Liver (tissue), 9 donors: ENCODE results near the gene B9D1. TPM values are rescaled to one million over a fixed set of nuclear protein-coding genes. Genes with fewer than 3 reads are reported as not detected.

Experiments
- DNase-seq: peaks from one replicate; pipeline ENCODE4 v3.0.0-alpha.2; 2017; ENCODE audit warnings: low spot score
- H3K27ac ChIP-seq, 2 donors: one replicate each; pipeline ENCODE4 v1.7.0; 2013; ENCODE audit warnings: inconsistent platforms in 2 of 2, low read length in 2 of 2, control low read depth in 1 of 2, low read depth in 1 of 2, mild to moderate bottlenecking in 1 of 2
- H3K27me3 ChIP-seq, 4 donors: one replicate each; pipeline versions ENCODE4 v1.6.1 to v1.7.0; 2013; ENCODE audit warnings: low read length in 3 of 4, inconsistent platforms in 1 of 4, mild to moderate bottlenecking in 1 of 4, moderate library complexity in 1 of 4; ENCODE audit not compliant: control insufficient read depth in 4 of 4, insufficient read depth in 4 of 4
- H3K36me3 ChIP-seq, 4 donors: one replicate each; pipeline versions ENCODE4 v1.6.1 to v1.7.0; 2013; ENCODE audit warnings: low read length in 3 of 4, mild to moderate bottlenecking in 3 of 4, low read depth in 1 of 4, moderate library complexity in 1 of 4; ENCODE audit not compliant: control insufficient read depth in 4 of 4, insufficient read depth in 3 of 4
- H3K4me1 ChIP-seq, 4 donors: one replicate each; pipeline versions ENCODE4 v1.6.1 to v1.7.0; 2013; ENCODE audit warnings: low read length in 3 of 4, mild to moderate bottlenecking in 3 of 4, moderate library complexity in 1 of 4; ENCODE audit not compliant: control insufficient read depth in 4 of 4, insufficient read depth in 4 of 4
- H3K4me3 ChIP-seq, 3 donors: one replicate each; pipeline versions ENCODE4 v1.6.1 to v1.7.0; 2013; ENCODE audit warnings: low read length in 3 of 3, control low read depth in 1 of 3, low read depth in 1 of 3, mild to moderate bottlenecking in 1 of 3
- H3K9ac ChIP-seq, 2 donors: one replicate each; pipeline ENCODE4 v1.7.0; 2013; ENCODE audit warnings: low read length in 2 of 2, mild to moderate bottlenecking in 2 of 2, moderate library complexity in 2 of 2, control low read depth in 1 of 2, low read depth in 1 of 2
- H3K9me3 ChIP-seq, 4 donors: one replicate each; pipeline versions ENCODE4 v1.6.1 to v1.7.0; 2013; ENCODE audit warnings: low read length in 3 of 4; ENCODE audit not compliant: control insufficient read depth in 4 of 4
- ATF3 ChIP-seq: IDR thresholded peaks from 2 replicates; pipeline ENCODE4 v1.6.1; 2016; ENCODE audit warnings: antibody characterized with exemption
- FOXA1 ChIP-seq: IDR thresholded peaks from 2 replicates; pipeline ENCODE4 v1.6.1; 2016; ENCODE audit warnings: antibody characterized with exemption
- HNF4A ChIP-seq, 2 donors: conservative IDR thresholded peaks; 2 replicates each; pipeline ENCODE4 v1.6.1; 2016; ENCODE audit warnings: antibody characterized with exemption in 2 of 2, mild to moderate bottlenecking in 2 of 2
- HNF4G ChIP-seq: IDR thresholded peaks from 2 replicates; pipeline ENCODE4 v1.6.1; 2016; ENCODE audit warnings: antibody characterized with exemption
- NR2F2 ChIP-seq: IDR thresholded peaks from 2 replicates; pipeline ENCODE4 v1.6.1; 2016; ENCODE audit warnings: antibody characterized with exemption
- RAD21 ChIP-seq, 2 donors: IDR thresholded peaks; 2 replicates each; pipeline ENCODE4 v1.6.1; 2016; ENCODE audit warnings: antibody characterized with exemption in 2 of 2, mild to moderate bottlenecking in 2 of 2
- RXRA ChIP-seq, 2 donors: IDR thresholded peaks; 2 replicates each; pipeline ENCODE4 v1.6.1; 2017 to 2018; ENCODE audit warnings: antibody characterized with exemption in 2 of 2, mild to moderate bottlenecking in 1 of 2
- SP1 ChIP-seq: IDR thresholded peaks from 2 replicates; pipeline ENCODE4 v1.6.1; 2018; ENCODE audit warnings: antibody characterized with exemption, mild to moderate bottlenecking
- YY1 ChIP-seq: IDR thresholded peaks from 2 replicates; pipeline ENCODE4 v1.6.1; 2016; ENCODE audit warnings: antibody characterized with exemption, mild to moderate bottlenecking
- ZBTB33 ChIP-seq: IDR thresholded peaks from 2 replicates; pipeline ENCODE4 v1.6.1; 2016; ENCODE audit warnings: antibody characterized with exemption
- WGBS: extraction: QIAGEN DNeasy Blood & Tissue Kit; methylation state at CpG from one replicate; pipeline ENCODE4 v1.1.7; 2013; 5-methylcytosine and 5-hydroxymethylcytosine counted together
- polyA plus RNA-seq, 2 donors: library from polyadenylated mRNA; stranded (reverse) in 1 of 2; unstranded in 1 of 2; fragments of 200-250 nt in 1 of 2; fragments of >200 nt in 1 of 2; fragmentation: Nextera tagmentation in 1 of 2; extraction: Ambion mirVana in 1 of 2; gene quantifications; one replicate each; pipeline versions ENCODE4 v1.2.1 to v1.2.3, GENCODE V29; 2013 to 2015
- total RNA-seq, 2 donors: library from RNA; depleted of rRNA; stranded (reverse); fragments of >200 nt; gene quantifications; one replicate each; pipeline ENCODE4 v1.2.3, GENCODE V29; 2014
- TF ChIP-seq, protein P1 (sequence below): fragments of 150-350 bp; IDR thresholded peaks from 2 replicates; pipeline ENCODE4 v1.5.1; 2017; ENCODE audit warnings: improper control_type of control experiment, low read depth, low read length; ENCODE audit not compliant: missing input control
- TF ChIP-seq, protein P2 (sequence below): IDR thresholded peaks from 2 replicates; pipeline ENCODE4 v1.6.1; 2016; ENCODE audit warnings: antibody characterized with exemption, mild to moderate bottlenecking
- donor health status: healthy.
- donor health status: healthy.
- donor health status: healthy.
- donor health status: healthy.
- donor health status: healthy.

B9D1 gene
- 10 to 100 TPM; 10.8 to 22.0 TPM for total RNA-seq
- 10 to 100 TPM in 1 of 2 donors, 1 to 10 TPM in 1; 8.4 to 10.8 TPM for polyA plus RNA-seq

- peak within 1 kb of the TSS; percentile 14 to 66 for H3K9ac ChIP-seq
- H3K9me3 ChIP-seq, result no peaks in the 10 kb centered on the region
- no peaks in the 10 kb centered on the region for H3K27me3 ChIP-seq
- peak; percentile 98 for DNase-seq
- H3K4me3 ChIP-seq, result peak within 1 kb of the TSS; percentile 61 to 71 (median 63)
- peak; percentile 84 for TF ChIP-seq SP1
- TF ChIP-seq YY1, result peak; percentile 53
- peak; percentile 99 for TF ChIP-seq RXRA (IDR thresholded peaks at IDR 0.05)
- TF ChIP-seq, protein P1, sequence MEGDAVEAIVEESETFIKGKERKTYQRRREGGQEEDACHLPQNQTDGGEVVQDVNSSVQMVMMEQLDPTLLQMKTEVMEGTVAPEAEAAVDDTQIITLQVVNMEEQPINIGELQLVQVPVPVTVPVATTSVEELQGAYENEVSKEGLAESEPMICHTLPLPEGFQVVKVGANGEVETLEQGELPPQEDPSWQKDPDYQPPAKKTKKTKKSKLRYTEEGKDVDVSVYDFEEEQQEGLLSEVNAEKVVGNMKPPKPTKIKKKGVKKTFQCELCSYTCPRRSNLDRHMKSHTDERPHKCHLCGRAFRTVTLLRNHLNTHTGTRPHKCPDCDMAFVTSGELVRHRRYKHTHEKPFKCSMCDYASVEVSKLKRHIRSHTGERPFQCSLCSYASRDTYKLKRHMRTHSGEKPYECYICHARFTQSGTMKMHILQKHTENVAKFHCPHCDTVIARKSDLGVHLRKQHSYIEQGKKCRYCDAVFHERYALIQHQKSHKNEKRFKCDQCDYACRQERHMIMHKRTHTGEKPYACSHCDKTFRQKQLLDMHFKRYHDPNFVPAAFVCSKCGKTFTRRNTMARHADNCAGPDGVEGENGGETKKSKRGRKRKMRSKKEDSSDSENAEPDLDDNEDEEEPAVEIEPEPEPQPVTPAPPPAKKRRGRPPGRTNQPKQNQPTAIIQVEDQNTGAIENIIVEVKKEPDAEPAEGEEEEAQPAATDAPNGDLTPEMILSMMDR, result peak; percentile 98
- TF ChIP-seq ZBTB33, result no peak
- TF ChIP-seq, protein P2, sequence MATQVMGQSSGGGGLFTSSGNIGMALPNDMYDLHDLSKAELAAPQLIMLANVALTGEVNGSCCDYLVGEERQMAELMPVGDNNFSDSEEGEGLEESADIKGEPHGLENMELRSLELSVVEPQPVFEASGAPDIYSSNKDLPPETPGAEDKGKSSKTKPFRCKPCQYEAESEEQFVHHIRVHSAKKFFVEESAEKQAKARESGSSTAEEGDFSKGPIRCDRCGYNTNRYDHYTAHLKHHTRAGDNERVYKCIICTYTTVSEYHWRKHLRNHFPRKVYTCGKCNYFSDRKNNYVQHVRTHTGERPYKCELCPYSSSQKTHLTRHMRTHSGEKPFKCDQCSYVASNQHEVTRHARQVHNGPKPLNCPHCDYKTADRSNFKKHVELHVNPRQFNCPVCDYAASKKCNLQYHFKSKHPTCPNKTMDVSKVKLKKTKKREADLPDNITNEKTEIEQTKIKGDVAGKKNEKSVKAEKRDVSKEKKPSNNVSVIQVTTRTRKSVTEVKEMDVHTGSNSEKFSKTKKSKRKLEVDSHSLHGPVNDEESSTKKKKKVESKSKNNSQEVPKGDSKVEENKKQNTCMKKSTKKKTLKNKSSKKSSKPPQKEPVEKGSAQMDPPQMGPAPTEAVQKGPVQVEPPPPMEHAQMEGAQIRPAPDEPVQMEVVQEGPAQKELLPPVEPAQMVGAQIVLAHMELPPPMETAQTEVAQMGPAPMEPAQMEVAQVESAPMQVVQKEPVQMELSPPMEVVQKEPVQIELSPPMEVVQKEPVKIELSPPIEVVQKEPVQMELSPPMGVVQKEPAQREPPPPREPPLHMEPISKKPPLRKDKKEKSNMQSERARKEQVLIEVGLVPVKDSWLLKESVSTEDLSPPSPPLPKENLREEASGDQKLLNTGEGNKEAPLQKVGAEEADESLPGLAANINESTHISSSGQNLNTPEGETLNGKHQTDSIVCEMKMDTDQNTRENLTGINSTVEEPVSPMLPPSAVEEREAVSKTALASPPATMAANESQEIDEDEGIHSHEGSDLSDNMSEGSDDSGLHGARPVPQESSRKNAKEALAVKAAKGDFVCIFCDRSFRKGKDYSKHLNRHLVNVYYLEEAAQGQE, result no peak
- TF ChIP-seq RAD21 (IDR thresholded peaks at IDR 0.05), result peak; percentile 99 to 100
- TF ChIP-seq HNF4A (conservative IDR thresholded peaks at IDR 0.05), result peak in 1 of 2 donors; percentile 30
- no peak for TF ChIP-seq NR2F2
- peak; percentile 14 for TF ChIP-seq FOXA1
- H3K27ac ChIP-seq, result peak within 1 kb of the TSS; percentile 90 to 96
- no peaks in the 10 kb centered on the region for H3K36me3 ChIP-seq
- WGBS, result under 1% methylated on average over 83 of the region's 83 CpGs
- H3K4me1 ChIP-seq, result peaks cover 2 to 31% (median 16%) of the 10 kb centered on the region in 4 donors
These were observed at the start of gene B9D1 for GRCh38 chr17:19362277-19363113. TSS of gene B9D1 (minus strand) at chr17:19362723. CDS start at chr17:19362569, 154 bp downstream.

DNA sequence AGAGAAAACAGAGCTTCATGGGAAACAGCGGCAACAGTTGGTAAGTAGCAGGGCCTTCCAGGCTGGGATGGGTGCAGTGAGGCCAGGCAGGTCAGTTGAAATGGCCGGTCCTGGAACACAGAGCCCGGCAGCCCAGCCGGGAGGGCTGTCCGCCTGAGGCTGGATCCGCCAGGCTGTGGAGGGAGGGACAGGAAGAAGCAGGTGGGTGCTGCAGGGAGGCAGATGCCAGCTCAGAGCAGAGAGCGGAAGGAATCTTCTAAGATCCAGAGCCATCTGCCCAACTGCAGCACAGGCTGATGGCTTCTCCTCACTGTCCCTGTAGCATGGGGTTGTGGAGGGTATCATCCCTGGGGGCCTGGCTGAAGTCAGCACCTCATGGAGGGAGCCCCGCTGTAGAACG is 49.1 kb upstream of the B9D1 start:
- no peak overlapping the region for H3K4me3 ChIP-seq
- H3K9me3 ChIP-seq, result no peaks in the 10 kb centered on the region
- H3K9ac ChIP-seq, result no peak overlapping the region
- no peaks in the 10 kb centered on the region for H3K27me3 ChIP-seq
- no peak for DNase-seq
- no peaks in the 10 kb centered on the region for H3K36me3 ChIP-seq
- 74% methylated on average over 9 of the region's 9 CpGs for WGBS
- TF ChIP-seq HNF4G, result no peak
- TF ChIP-seq ATF3, result no peak
- TF ChIP-seq HNF4A (conservative IDR thresholded peaks at IDR 0.05), result no peak
- no peak overlapping the region for H3K27ac ChIP-seq
- H3K4me1 ChIP-seq, result no peaks in the 10 kb centered on the region
